IMR-90 (cell line): Measurements from ENCODE around the gene ASF1B. TPM values are rescaled to one million over a fixed set of nuclear protein-coding genes. Genes with fewer than 3 reads are reported as not detected.

ENCODE experiments used
- ATAC-seq: fragments of 200-7000 bp; cut with Tn5 transposase; 2 replicates; pipeline ENCODE4 v1.9.1; 2020; ENCODE audit warnings: low read depth, mild to moderate bottlenecking, moderate library complexity
- BruUV-seq: library from RNA; stranded (reverse); fragments of 400-500 nt; replicated peaks from 2 replicates; lab custom pipeline; 2021; lab: Mats Ljungman, UMichigan
- CTCF ChIA-PET: fragments of 300-600 bp; formaldehyde crosslinking; extraction: SDS; loops from one replicate; lab custom pipeline; 2021; ENCODE audit warnings: antibody characterized with exemption; lab: Yijun Ruan, JAX
- POLR2A ChIA-PET: fragments of 300-600 bp; sonication (Branson Sonifier 250); formaldehyde crosslinking; loops from one replicate; lab custom pipeline; 2022; ENCODE audit warnings: antibody characterized with exemption; ENCODE audit not compliant: unreplicated experiment; lab: Charles Lee
- DNase-seq: peaks from one replicate; pipeline ENCODE4 v3.0.0; 2013
- H2AFZ ChIP-seq: replicated peaks from 2 replicates; pipeline ENCODE3; 2013; ENCODE audit warnings: low read length, mild to moderate bottlenecking; ENCODE audit not compliant: poor library complexity
- H2AK5ac ChIP-seq: 2 replicates; pipeline ENCODE4 v1.6.1; 2013; ENCODE audit warnings: low read depth, low read length, inconsistent platforms
- H2AK9ac ChIP-seq: replicated peaks from 2 replicates; pipeline ENCODE3; 2013; ENCODE audit warnings: mild to moderate bottlenecking, low read depth, low read length, moderate library complexity; ENCODE audit not compliant: poor library complexity
- H2BK120ac ChIP-seq: 2 replicates; pipeline ENCODE4 v1.6.1; 2013; ENCODE audit warnings: low read depth, low read length, inconsistent platforms
- H2BK15ac ChIP-seq: 3 replicates; pipeline ENCODE4 v1.6.1; 2013; ENCODE audit warnings: low read depth, low read length, inconsistent platforms
- H2BK20ac ChIP-seq: 2 replicates; pipeline ENCODE4 v1.6.1; 2013; ENCODE audit warnings: low read depth, mild to moderate bottlenecking, inconsistent platforms, low read length, moderate library complexity
- H2BK5ac ChIP-seq: 2 replicates; pipeline ENCODE4 v1.6.1; 2013; ENCODE audit warnings: mild to moderate bottlenecking, low read depth, low read length, inconsistent platforms; ENCODE audit not compliant: poor library complexity, severe bottlenecking
- H3K14ac ChIP-seq: replicated peaks from 2 replicates; pipeline ENCODE4 v1.6.1; 2013; ENCODE audit warnings: low read depth, low read length, inconsistent platforms
- H3K18ac ChIP-seq: 2 replicates; pipeline ENCODE4 v1.6.1; 2013; ENCODE audit warnings: low read depth, low read length, control low read depth
- H3K23ac ChIP-seq: 2 replicates; pipeline ENCODE4 v1.6.1; 2013; ENCODE audit warnings: low read depth, low read length, inconsistent platforms
- H3K27ac ChIP-seq: 2 replicates; pipeline ENCODE4 v1.5.1; 2013; ENCODE audit warnings: mild to moderate bottlenecking, control low read depth, low read length; ENCODE audit not compliant: insufficient read depth
- H3K27me3 ChIP-seq: 2 replicates; pipeline ENCODE4 v1.6.1; 2013; ENCODE audit warnings: low read length; ENCODE audit not compliant: control insufficient read depth, insufficient read depth
- H3K36me3 ChIP-seq: 2 replicates; pipeline ENCODE4 v1.6.1; 2013; ENCODE audit warnings: low read length, mixed read lengths; ENCODE audit not compliant: control insufficient read depth, insufficient read depth
- H3K4ac ChIP-seq: 2 replicates; pipeline ENCODE4 v1.6.1; 2013; ENCODE audit warnings: low read depth, low read length, inconsistent platforms
- H3K4me1 ChIP-seq: 2 replicates; pipeline ENCODE4 v1.6.1; 2013; ENCODE audit warnings: low read length, mixed read lengths; ENCODE audit not compliant: control insufficient read depth, insufficient read depth
- H3K4me2 ChIP-seq: 2 replicates; pipeline ENCODE4 v1.6.1; 2013; ENCODE audit warnings: low read depth, mild to moderate bottlenecking, control low read depth, low read length, moderate library complexity
- H3K4me3 ChIP-seq: 2 replicates; pipeline ENCODE4 v1.5.1; 2013; ENCODE audit warnings: low read depth, mild to moderate bottlenecking, control low read depth, low read length, moderate library complexity; ENCODE audit not compliant: insufficient read depth
- H3K56ac ChIP-seq: 2 replicates; pipeline ENCODE4 v1.6.1; 2013; ENCODE audit warnings: low read length, inconsistent platforms; ENCODE audit not compliant: insufficient read depth; ENCODE audit errors: extremely low read depth
- H3K79me1 ChIP-seq, 2 experiments: 2 replicates each; pipeline ENCODE4 v1.6.1; 2013; ENCODE audit warnings: low read length in 2 of 2, inconsistent platforms in 1 of 2, low read depth in 1 of 2
- H3K9ac ChIP-seq: 2 replicates; pipeline ENCODE4 v1.6.1; 2013; ENCODE audit warnings: low read depth, low read length, control low read depth
- H3K9me1 ChIP-seq: 2 replicates; pipeline ENCODE4 v1.6.1; 2013; ENCODE audit warnings: low read length, inconsistent platforms; ENCODE audit not compliant: insufficient read depth
- H3K9me3 ChIP-seq: 2 replicates; pipeline ENCODE4 v1.6.1; 2013; ENCODE audit warnings: low read length; ENCODE audit not compliant: control insufficient read depth, insufficient read depth
- H4K20me1 ChIP-seq: 2 replicates; pipeline ENCODE4 v1.6.1; 2013; ENCODE audit warnings: low read length, inconsistent platforms; ENCODE audit not compliant: insufficient read depth
- H4K5ac ChIP-seq: 2 replicates; pipeline ENCODE4 v1.6.1; 2013; ENCODE audit warnings: mild to moderate bottlenecking, low read depth, low read length, control low read depth
- H4K8ac ChIP-seq, 2 experiments: 2 replicates each; pipeline ENCODE4 v1.6.1; 2013; ENCODE audit warnings: low read depth in 2 of 2, low read length in 2 of 2, control low read depth in 1 of 2, inconsistent platforms in 1 of 2
- H4K91ac ChIP-seq: 2 replicates; pipeline ENCODE4 v1.6.1; 2013; ENCODE audit warnings: low read depth, low read length, inconsistent platforms; ENCODE audit not compliant: insufficient read depth
- BHLHE40 ChIP-seq: fragments of 150-350 bp; IDR thresholded peaks from 2 replicates; pipeline ENCODE4 v1.6.1; 2016; ENCODE audit warnings: mild to moderate bottlenecking, low read depth, low read length
- CEBPB ChIP-seq: IDR thresholded peaks from 2 replicates; pipeline ENCODE4 v1.6.1; 2012; ENCODE audit warnings: low read depth, low read length, improper control_type of control experiment
- CHD1 ChIP-seq: IDR thresholded peaks from 2 replicates; pipeline ENCODE4 v1.6.1; 2012; ENCODE audit warnings: low read depth, low read length, improper control_type of control experiment
- CTCF ChIP-seq: conservative IDR thresholded peaks from 2 replicates; pipeline ENCODE4 v1.5.1; 2012; ENCODE audit warnings: mild to moderate bottlenecking, low read depth, low read length, improper control_type of control experiment
- ELK1 ChIP-seq: fragments of 150-350 bp; IDR thresholded peaks from 2 replicates; pipeline ENCODE4 v1.6.1; 2016; ENCODE audit warnings: low read depth, mild to moderate bottlenecking, low read length, moderate library complexity, borderline replicate concordance
- FOS ChIP-seq: fragments of 150-350 bp; IDR thresholded peaks from 2 replicates; pipeline ENCODE4 v1.6.1; 2016; ENCODE audit warnings: low read depth, low read length
- MAFK ChIP-seq: IDR thresholded peaks from 2 replicates; pipeline ENCODE4 v1.6.1; 2012; ENCODE audit warnings: low read depth, low read length, improper control_type of control experiment
- MAZ ChIP-seq: IDR thresholded peaks from 2 replicates; pipeline ENCODE4 v1.6.1; 2012; ENCODE audit warnings: low read depth, mild to moderate bottlenecking, low read length, improper control_type of control experiment, moderate library complexity, borderline replicate concordance
- MXI1 ChIP-seq: IDR thresholded peaks from 2 replicates; pipeline ENCODE4 v1.6.1; 2012; ENCODE audit warnings: low read depth, mild to moderate bottlenecking, low read length, moderate library complexity, borderline replicate concordance
- NFE2L2 ChIP-seq: fragments of 150-350 bp; IDR thresholded peaks from 2 replicates; pipeline ENCODE4 v1.6.1; 2016; ENCODE audit warnings: low read depth, mild to moderate bottlenecking, low read length
- POLR2A ChIP-seq: IDR thresholded peaks from 2 replicates; pipeline ENCODE4 v1.6.1; 2012; ENCODE audit warnings: mild to moderate bottlenecking, low read depth, low read length
- RAD21 ChIP-seq: IDR thresholded peaks from 2 replicates; pipeline ENCODE4 v1.6.1; 2012; ENCODE audit warnings: low read length, improper control_type of control experiment
- RCOR1 ChIP-seq: IDR thresholded peaks from 2 replicates; pipeline ENCODE4 v1.6.1; 2012; ENCODE audit warnings: mild to moderate bottlenecking, low read length, improper control_type of control experiment; ENCODE audit not compliant: insufficient replicate concordance
- RFX5 ChIP-seq: IDR thresholded peaks from 2 replicates; pipeline ENCODE4 v1.8.0; 2012; ENCODE audit warnings: low read depth, mild to moderate bottlenecking, low read length, moderate library complexity
- SMC3 ChIP-seq: fragments of 150-350 bp; IDR thresholded peaks from 2 replicates; pipeline ENCODE4 v1.6.1; 2016; ENCODE audit warnings: low read depth, mild to moderate bottlenecking, antibody characterized with exemption, low read length, moderate library complexity
- USF2 ChIP-seq: fragments of 150-350 bp; IDR thresholded peaks from 2 replicates; pipeline ENCODE4 v1.6.1; 2017; ENCODE audit warnings: mild to moderate bottlenecking, antibody characterized with exemption, low read length, low read depth
- WGBS, 2 experiments: methylation state at CpG; one replicate each; pipeline versions ENCODE4 v1.1.5 to v1.1.7; 2013; ENCODE audit warnings: missing lambda C conversion rate in 2 of 2; ENCODE audit not compliant: insufficient read length in 1 of 2; ENCODE audit errors: extremely low coverage in 2 of 2; 5-methylcytosine and 5-hydroxymethylcytosine counted together
- dilution Hi-C: fragments of 300-500 bp; cut with HindIII; formaldehyde crosslinking; loops from one replicate; pipeline ENCODE4 v1.14.3; 2018; ENCODE audit warnings: low sequenced_read_pairs; ENCODE audit not compliant: unreplicated experiment
- in situ Hi-C: fragments of 300-500 bp; cut with MboI; formaldehyde crosslinking; loops from 3 replicates; pipeline ENCODE4 v1.14.3; 2019; ENCODE audit warnings: low sequenced_read_pairs, inconsistent platforms, mixed read lengths
- intact Hi-C: fragments of 100-400 bp; cut with micrococcal nuclease; formaldehyde crosslinking; loops from 2 replicates; pipeline ENCODE4 v1.10.0; 2022
- polyA plus RNA-seq, 3 experiments: library from polyadenylated mRNA; depleted of rRNA; stranded (reverse); fragments of >200 nt; gene quantifications; 2 replicates each; pipeline ENCODE4 v1.2.3, GENCODE V29; 2012; ENCODE audit warnings: low replicate concordance in 1 of 3
- total RNA-seq: library from RNA; depleted of rRNA; stranded (reverse); fragments of >200 nt; gene quantifications from 2 replicates; pipeline ENCODE4 v1.2.3, GENCODE V29; 2012

The ASF1B gene
- total and polyA plus RNA-seq, 2 of the 4 experiments (the other 2 are of a cell fraction): 10.4 to 12.1 TPM

- Histone ChIP-seq H2AK9ac (no peak overlapping the region), H3K4me3 (no peak overlapping the region), H3K23ac (no peak overlapping the region), H4K91ac (no peak overlapping the region), H4K5ac (no peak overlapping the region), H3K4ac (no peak overlapping the region), H3K4me2 (no peak overlapping the region), H3K14ac (no peak overlapping the region), H3K9me1 (no peaks in the 10 kb centered on the region), H3K4me1 (no peaks in the 10 kb centered on the region; the same call in 1 of the 2 replicates), H4K8ac (no peak overlapping the region), H3K9ac (no peak overlapping the region), H3K36me3 (no peaks in the 10 kb centered on the region), H4K20me1 (no peaks in the 10 kb centered on the region), H3K27me3 (peaks cover 3% of the 10 kb centered on the region; the same call in 1 of the 2 replicates), H2AK5ac (no peak overlapping the region), H2BK120ac (no peak overlapping the region), H3K27ac (no peak overlapping the region), H3K9me3 (no peaks in the 10 kb centered on the region), H2BK15ac (no peak overlapping the region), H3K79me1 (no peaks in the 10 kb centered on the region), H3K56ac (no peak overlapping the region), H2BK5ac (no peak overlapping the region), H2AFZ (no peak overlapping the region), H3K18ac (no peak overlapping the region), H2BK20ac (no peak overlapping the region)
- no TSS peak for BruUV-seq
- CTCF ChIA-PET: interaction anchor here (0.7 kb wide), 1 partner anchor 33 kb away, joined by 3 read pairs; the partner anchor contains the start of gene ASF1B
- POLR2A ChIA-PET: interaction anchor here (0.5 kb wide), 1 partner anchor 254 kb away, joined by 5 read pairs; no protein-coding TSS in a partner anchor
- 76% methylated on average over 5 of the region's 12 CpGs; no CpG with 5 or more reads in 1 of the 2 experiments for WGBS, 2 experiments
- DNase-seq (no peak), ATAC-seq (no peak)
- intact Hi-C loops (no loop called here), in situ Hi-C loops (no loop called here), dilution Hi-C loops (no loop called here)
- TF ChIP-seq BHLHE40: no peak
- no peak for TF ChIP-seq SMC3
- TF ChIP-seq NFE2L2: no peak
- TF ChIP-seq POLR2A: no peak
- TF ChIP-seq CEBPB: no peak
- no peak for TF ChIP-seq FOS
- no peak for TF ChIP-seq CHD1
- no peak for TF ChIP-seq MAZ
- TF ChIP-seq MAFK: no peak
- TF ChIP-seq RAD21: no peak
- TF ChIP-seq CTCF: no peak
- no peak for TF ChIP-seq USF2
- TF ChIP-seq RCOR1: no peak
- no peak for TF ChIP-seq RFX5
- TF ChIP-seq ELK1: no peak
- TF ChIP-seq MXI1: no peak
Observed at GRCh38 chr19:14168993-14169392, 32.6 kb upstream of the ASF1B start.
